NCI-H1105 (cell line): Measurements from ENCODE around the gene FNDC3A.

Experiments used
- DNase-seq: peaks from one replicate; lab custom pipeline; 2025; lab: John Stamatoyannopoulos, UW

FNDC3A gene, protein sequence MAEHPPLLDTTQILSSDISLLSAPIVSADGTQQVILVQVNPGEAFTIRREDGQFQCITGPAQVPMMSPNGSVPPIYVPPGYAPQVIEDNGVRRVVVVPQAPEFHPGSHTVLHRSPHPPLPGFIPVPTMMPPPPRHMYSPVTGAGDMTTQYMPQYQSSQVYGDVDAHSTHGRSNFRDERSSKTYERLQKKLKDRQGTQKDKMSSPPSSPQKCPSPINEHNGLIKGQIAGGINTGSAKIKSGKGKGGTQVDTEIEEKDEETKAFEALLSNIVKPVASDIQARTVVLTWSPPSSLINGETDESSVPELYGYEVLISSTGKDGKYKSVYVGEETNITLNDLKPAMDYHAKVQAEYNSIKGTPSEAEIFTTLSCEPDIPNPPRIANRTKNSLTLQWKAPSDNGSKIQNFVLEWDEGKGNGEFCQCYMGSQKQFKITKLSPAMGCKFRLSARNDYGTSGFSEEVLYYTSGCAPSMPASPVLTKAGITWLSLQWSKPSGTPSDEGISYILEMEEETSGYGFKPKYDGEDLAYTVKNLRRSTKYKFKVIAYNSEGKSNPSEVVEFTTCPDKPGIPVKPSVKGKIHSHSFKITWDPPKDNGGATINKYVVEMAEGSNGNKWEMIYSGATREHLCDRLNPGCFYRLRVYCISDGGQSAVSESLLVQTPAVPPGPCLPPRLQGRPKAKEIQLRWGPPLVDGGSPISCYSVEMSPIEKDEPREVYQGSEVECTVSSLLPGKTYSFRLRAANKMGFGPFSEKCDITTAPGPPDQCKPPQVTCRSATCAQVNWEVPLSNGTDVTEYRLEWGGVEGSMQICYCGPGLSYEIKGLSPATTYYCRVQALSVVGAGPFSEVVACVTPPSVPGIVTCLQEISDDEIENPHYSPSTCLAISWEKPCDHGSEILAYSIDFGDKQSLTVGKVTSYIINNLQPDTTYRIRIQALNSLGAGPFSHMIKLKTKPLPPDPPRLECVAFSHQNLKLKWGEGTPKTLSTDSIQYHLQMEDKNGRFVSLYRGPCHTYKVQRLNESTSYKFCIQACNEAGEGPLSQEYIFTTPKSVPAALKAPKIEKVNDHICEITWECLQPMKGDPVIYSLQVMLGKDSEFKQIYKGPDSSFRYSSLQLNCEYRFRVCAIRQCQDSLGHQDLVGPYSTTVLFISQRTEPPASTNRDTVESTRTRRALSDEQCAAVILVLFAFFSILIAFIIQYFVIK

GRCh38 chr13:48975856-48976575, at the start of gene FNDC3A:
Gene FNDC3A, plus strand, starts transcription at chr13:48975912. Its CDS starts 30,279 bp downstream, at chr13:49006191.
- peak; percentile 61 for DNase-seq

GRCh38 chr13:48928757-48929430, 46.8 kb upstream of the FNDC3A start:
- DNase-seq = no peak

GRCh38 chr13:48930918-48931317, 44.8 kb upstream of the FNDC3A start:
- no peak for DNase-seq

DNA sequence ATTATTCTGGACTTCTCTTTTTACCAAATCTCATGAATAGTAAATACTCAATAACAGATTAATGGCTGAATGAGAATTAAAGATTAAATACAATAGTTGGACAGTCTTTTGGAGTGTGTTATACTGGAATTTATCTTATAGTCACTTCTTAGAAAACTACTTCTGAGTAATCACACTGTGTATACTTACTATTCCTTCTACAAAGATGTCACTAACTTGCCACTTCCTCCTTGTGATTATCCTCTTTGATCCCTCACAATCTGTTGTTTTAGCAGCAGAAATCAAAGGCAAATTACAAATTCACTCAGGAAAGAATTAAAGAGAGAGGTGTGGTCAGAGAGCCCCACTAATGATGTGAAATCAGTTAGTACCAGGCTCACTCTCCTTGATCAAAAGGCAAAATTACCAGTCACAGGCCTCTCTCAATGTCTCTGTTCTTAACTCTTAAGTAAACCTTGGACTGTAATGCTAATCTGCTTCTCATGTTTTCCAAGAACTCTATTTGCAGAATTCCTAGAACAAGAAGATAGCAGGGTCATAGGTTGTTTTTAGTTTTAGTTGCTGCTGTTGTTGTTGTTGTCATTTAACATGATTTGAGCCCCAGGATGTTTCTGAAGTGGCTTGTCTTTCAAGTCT, 37.3 kb upstream of the FNDC3A start:
- no peak for DNase-seq

DNA sequence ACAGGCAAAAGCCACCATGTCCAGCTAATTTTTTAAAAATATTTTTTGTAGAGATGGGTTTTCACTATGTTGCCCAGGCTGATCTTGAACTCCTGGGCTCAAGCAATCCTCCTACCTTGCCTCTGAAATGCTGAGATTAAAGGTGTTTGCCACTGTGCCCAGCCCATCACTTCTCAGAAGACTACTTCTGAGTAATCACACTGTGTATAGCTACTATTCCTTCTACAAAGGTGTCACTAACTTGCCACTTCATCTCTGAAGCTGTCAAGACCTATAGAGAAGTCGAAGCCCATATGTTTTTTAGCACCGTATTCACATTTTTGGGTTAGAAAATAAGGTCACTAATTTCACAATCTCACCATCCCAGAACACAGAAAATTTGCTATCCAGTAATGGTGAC, 36.0 kb upstream of the FNDC3A start:
- no peak for DNase-seq

DNA sequence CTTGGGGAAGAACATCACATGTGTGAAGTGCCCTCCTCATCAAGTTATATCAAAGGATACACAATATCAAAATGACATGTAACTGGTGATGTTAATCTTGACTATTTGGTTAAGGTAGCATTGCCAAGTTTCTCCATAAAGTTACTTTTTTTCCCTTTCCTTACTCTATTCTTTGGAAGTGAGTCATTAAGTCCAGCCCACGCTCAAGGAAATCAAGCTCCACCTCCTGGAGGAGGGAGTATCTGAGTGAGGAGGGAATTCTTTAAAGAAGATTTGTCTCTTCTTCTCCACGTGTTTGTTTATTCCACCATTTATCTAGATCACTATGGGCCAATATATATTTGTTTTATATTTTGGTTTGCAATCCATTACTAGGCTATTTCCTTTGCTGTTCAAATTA, 33.6 kb upstream of the FNDC3A start:
- DNase-seq = no peak

DNA sequence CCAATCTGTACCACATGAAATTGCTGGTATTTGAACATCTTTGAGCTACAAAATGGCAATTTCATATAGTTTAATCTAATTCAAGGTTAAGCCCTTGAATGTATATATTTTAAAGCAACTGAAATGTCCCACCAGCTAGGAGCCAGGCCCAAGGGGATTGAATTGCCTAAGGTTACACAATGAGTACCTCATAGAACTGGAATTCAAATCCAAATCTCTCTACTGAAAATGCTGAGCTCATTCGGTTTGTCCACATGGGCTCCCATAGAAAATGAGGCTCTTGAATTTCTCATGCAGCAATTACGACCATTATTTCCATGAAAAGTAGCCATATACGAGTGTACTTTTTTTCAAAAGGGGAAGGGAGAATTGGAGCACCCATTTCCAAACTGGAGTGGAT, 31.5 kb upstream of the FNDC3A start:
- no peak for DNase-seq

- DNase-seq = no peak
These were observed 30.1 kb upstream of the FNDC3A start for GRCh38 chr13:48945626-48946025.

DNA sequence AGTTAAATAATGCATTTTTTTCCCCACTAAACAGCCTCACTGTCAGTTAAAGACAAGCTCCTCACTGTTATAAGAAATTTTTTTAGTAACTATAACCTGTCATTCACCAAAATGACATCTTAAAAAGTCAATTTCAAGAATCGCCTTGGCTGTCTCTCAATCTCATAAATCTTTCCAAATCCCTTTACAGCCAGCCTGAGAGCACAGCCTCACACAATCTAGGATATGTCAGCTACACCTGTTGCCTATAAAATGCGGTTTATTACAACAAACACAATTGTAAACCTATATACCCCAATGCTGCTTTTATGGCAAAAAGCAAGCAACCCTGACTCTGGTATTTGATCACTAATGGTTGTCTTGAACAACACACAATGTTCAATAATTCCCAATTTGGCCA, 29.5 kb upstream of the FNDC3A start:
- DNase-seq = no peak

DNA sequence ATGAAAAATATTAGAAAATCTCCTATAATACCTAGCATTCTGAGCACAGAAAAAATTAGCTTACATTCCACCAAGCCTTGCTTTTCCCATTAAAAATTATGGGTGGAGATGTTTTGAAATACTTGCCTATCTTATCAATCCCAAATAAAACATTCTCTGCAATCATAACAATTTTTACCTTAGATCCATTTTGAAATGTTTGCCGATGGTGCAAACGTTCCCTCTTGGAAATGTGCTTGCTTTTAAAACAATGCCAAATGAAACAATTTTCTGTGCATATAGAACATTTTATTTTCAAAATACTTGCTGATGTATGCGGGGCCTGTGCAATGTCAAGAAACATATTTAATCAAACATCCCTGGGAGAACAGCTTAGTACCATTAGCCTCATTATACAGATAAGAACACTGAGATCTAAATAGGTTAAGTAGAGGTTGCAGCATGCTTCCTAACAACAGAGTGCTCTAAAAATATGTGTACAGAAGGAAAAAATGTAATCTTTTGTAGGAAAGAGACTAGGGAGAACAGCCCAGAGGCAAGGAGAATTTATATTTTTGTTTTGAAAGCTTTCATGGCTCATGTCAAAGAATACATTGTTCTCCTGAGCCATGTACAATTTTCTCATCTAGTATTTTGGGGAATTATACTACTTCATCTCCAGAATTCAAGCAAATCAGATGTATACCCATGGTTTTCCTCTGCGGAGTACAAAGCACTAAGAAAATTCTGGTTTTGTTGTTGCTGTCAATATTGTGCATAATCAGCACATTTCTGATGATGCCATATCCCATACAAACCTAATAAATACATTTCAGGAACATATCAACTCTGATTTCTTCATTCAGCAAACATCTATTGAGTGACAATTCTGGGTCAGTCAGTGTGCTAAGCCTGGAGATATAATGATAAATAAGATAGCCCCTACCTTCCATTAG, 25.9 kb upstream of the FNDC3A start:
- DNase-seq = no peak

GRCh38 chr13:48950501-48950875, 25.2 kb upstream of the FNDC3A start:
- no peak for DNase-seq

- no peak for DNase-seq
These were observed 21.6 kb upstream of the FNDC3A start for GRCh38 chr13:48954081-48954480.

DNA sequence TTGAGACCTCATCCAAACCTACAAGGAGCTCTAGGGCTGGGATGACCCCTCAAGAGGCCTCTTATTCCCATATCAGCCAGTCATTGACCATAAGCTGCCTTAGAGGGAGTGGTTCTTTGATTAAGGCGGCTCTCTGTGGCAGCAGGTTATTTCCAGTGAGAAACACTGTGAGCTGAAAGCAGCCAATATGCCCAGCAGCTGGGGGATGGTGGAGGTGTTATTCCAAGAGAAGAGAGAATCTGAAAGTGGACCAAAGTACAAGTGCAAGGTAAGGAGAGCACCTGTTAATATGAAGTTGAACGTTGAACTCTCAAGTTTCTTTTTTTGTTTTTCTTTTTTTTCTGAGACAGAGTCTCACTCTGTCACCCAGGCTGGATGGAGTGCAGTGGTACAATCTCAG, 20.2 kb upstream of the FNDC3A start:
- DNase-seq = no peak

DNA sequence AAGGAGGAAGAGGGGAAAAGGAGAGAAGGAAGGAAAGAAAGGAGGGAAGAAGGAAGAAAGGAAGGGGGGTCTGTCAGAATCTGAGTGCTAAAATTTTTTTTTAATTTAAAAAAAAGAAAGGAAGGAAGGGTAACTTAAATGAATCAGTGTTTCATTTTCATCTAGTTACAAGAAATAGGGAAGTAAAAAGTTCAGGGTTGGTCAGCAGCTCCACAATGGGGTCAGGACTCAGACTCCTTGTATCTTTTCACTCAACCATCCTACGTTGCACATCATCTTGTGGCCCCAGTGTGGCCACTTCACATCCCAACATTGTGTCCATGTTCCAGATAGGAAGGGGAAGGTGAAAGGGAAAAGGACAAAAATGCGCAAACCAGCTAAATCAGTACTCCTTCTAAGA, 14.3 kb upstream of the FNDC3A start:
- DNase-seq = no peak

DNA sequence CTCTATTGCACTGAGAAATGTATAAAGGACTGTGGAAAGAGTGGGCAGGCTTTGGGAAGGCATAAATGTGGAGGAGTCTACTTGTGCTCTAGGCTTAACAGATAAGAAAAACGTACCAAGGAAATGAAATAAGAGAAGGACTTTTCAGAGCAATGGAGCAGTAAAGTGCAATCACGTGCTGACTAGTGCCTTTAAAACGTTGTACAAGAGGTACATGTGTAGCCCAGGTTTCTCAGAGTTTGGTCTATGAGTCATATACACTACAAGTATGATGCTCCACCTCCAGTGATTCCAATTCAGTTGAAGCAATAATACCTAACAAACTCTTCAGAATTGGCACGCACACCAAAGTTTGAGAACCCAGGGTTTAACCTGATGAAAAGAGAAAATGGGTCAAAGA, 13.4 kb upstream of the FNDC3A start:
- no peak for DNase-seq

DNA sequence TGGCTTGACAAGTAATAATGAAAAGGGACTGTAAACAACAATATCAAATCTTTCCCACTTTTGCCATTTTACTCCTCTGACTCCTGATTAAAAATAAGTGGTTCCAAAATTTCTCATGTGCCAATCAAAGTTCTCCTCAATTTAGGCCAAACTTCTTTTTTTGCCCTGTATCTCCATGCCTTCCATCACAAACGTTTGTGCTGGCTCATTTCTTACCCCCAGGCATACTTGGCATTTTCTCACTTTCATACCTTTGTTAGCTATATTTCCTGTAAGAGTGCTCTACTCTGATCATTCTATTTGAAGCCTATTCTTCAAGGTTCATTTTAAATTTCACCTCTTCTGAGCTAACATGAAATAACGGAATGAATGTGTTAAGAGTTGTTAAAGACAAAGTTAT, 10.0 kb upstream of the FNDC3A start:
- DNase-seq = no peak

- no peak for DNase-seq
These were observed 6.0 kb upstream of the FNDC3A start for GRCh38 chr13:48969685-48970084.

DNA sequence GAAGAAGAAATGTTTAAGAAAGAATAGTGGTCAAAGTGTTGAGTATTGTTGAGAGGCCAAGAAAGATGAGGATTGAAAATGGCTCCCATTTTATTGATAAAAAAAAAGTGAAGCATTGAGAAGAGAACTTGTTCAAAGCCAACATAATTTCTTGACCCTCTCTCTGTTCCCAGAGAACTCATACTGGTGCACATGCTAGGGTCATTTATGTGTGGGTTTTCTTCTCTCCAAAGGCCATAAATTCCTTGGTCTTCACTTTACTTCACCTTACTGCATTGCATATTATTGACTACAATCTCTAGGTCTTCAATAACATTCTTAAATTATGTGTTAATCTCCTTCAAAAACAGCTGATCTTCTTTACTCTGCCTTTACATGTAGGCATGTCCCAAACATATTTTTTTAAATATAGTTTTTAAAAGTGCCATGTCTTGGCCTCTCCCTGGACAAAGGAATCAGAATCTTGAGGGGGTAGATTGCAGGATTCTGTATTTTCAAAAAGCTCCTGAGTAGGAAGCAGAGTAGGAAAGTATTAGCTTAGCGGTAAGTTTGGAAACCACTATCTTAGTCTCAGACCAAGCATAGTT, 1.8 kb upstream of the FNDC3A start:
- no peak for DNase-seq

DNA sequence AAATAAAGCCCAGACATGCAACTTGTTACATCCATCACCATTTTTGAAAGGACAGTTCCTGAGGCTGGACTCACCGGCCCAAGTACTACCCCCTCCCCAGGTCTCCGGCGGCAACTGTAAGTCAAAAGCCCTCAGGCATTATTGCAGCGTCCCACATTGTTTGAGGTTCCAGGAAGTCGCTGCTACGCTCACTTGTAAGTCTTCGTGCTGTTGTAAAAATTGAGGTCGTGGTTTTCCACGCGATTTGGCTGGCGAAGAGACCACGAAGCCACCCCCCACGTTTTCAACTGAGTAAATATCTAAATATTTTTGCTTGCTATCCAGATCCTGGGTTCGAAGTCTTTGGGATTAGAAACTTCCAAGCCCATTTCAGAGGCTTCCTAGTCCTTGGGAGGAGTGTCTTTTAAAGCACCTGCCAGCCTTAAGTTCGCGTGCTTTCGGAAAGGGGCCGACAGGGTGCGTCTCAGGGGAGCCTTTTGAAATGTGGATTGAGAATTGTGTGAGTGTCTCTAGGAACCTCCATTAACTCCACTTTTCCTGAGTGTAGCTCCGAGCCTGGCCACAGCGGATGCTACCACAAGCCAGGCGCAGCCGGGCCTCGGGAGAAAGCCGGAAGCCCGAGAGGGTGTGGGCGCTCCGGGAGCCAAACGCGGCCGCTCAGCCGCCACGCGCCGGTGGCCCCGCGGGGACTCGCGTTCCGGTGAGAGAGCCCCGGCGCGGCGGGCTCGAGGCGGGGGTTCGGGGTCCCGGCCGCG, 434 bp upstream of the FNDC3A start:
- DNase-seq = no peak
